ENCODE data around the gene RYR1.
"Not testable (repeated sequence)": the region's sequence is repeated elsewhere in the genome, so short reads cannot be mapped to it uniquely, and the experiment has no call there.

RYR1 gene

GRCh38 chr19:38494379-38494778 lies 60.9 kb downstream of the RYR1 start:
- Histone ChIP-seq H3K4me2 (ENCODE audit: low read depth, low read length, poor library complexity, severe bottlenecking) (no peak overlapping the region), H3F3A (ENCODE audit: low read depth) (no peaks in the 10 kb centered on the region), H2AFZ (ENCODE audit: low read length) (no peak overlapping the region), H3K9me2 (replicated peaks; ENCODE audit: low read depth, low read length) (no peaks in the 10 kb centered on the region), H3K4me3 (ENCODE audit: low read length, poor library complexity, severe bottlenecking) (no peak overlapping the region), H3K79me2 (ENCODE audit: insufficient read depth, low read length) (no peaks in the 10 kb centered on the region), H4K20me1 (ENCODE audit: insufficient read depth, low read length, poor library complexity, severe bottlenecking) (no peaks in the 10 kb centered on the region), H3K9me3 (ENCODE audit: insufficient read depth, low read depth, low read length) (no peaks in the 10 kb centered on the region), H3K4me1 (ENCODE audit: insufficient read depth, low read length, poor library complexity, severe bottlenecking) (peaks cover 10% of the 10 kb centered on the region), H3K9ac (ENCODE audit: low read depth, low read length, poor library complexity, severe bottlenecking) (no peak overlapping the region), H3K36me3 (ENCODE audit: insufficient read depth, low read length) (no peaks in the 10 kb centered on the region), H3K27me3 (ENCODE audit: insufficient read depth, low read length, poor library complexity, severe bottlenecking) (no peaks in the 10 kb centered on the region)
- no peak for TF ChIP-seq EZH2phosphoT487 (IDR thresholded peaks at IDR 0.05; ENCODE audit: borderline replicate concordance)
- no peak for TF ChIP-seq CTCF (conservative IDR thresholded peaks at IDR 0.05; ENCODE audit: low read length)

DNA sequence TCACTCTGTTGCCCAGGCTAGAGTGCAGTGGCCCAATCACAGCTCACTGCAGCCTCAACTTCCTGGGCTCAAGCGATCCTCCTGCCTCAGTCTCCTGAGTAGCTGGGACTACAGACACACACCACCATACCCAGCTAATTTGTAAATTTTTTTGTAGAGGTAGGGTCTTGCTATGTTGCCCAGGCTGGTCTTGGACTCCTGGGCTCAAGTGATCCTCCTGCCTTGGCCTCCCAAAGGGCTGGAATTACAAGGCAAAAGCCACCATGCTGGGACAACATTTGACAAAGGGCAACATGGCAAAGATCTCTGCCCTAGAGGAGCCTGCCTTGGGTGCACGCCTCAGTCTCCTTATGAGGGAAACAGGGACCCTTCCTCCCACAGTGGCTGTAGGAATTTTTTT lies 61.9 kb downstream of the RYR1 start:
- not testable (repeated sequence) for H3K9me3 ChIP-seq (ENCODE audit: insufficient read depth, low read depth, low read length); H3K4me3 ChIP-seq (ENCODE audit: low read length, poor library complexity, severe bottlenecking); H4K20me1 ChIP-seq (ENCODE audit: insufficient read depth, low read length, poor library complexity, severe bottlenecking); H3K4me1 ChIP-seq (ENCODE audit: insufficient read depth, low read length, poor library complexity, severe bottlenecking); H3K9me2 ChIP-seq (replicated peaks; ENCODE audit: low read depth, low read length); H3K9ac ChIP-seq (ENCODE audit: low read depth, low read length, poor library complexity, severe bottlenecking); H2AFZ ChIP-seq (ENCODE audit: low read length); H3K36me3 ChIP-seq (ENCODE audit: insufficient read depth, low read length); H3K27me3 ChIP-seq (ENCODE audit: insufficient read depth, low read length, poor library complexity, severe bottlenecking); H3K79me2 ChIP-seq (ENCODE audit: insufficient read depth, low read length); H3F3A ChIP-seq (ENCODE audit: low read depth); H3K4me2 ChIP-seq (ENCODE audit: low read depth, low read length, poor library complexity, severe bottlenecking)

DNA sequence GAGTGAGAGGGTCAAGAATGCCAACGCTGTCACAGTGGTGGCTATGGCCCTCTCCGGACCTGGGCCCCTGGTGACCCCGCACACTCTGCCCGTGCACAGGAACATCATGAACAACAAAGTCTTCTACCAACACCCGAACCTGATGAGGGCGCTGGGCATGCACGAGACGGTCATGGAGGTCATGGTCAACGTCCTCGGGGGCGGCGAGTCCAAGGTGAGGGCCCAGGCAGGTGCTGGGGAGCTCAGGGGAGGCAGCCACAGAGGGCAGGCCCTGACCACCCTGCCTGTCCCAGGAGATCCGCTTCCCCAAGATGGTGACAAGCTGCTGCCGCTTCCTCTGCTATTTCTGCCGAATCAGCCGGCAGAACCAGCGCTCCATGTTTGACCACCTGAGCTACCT lies 62.6 kb downstream of the RYR1 start:
- Histone ChIP-seq H3K36me3 (ENCODE audit: insufficient read depth, low read length) (no peaks in the 10 kb centered on the region), H3K9me2 (replicated peaks; ENCODE audit: low read depth, low read length) (no peaks in the 10 kb centered on the region), H3K4me1 (ENCODE audit: insufficient read depth, low read length, poor library complexity, severe bottlenecking) (peaks cover 10% of the 10 kb centered on the region), H4K20me1 (ENCODE audit: insufficient read depth, low read length, poor library complexity, severe bottlenecking) (no peaks in the 10 kb centered on the region), H3F3A (ENCODE audit: low read depth) (no peaks in the 10 kb centered on the region), H3K79me2 (ENCODE audit: insufficient read depth, low read length) (no peaks in the 10 kb centered on the region), H2AFZ (ENCODE audit: low read length) (no peak overlapping the region), H3K9me3 (ENCODE audit: insufficient read depth, low read depth, low read length) (no peaks in the 10 kb centered on the region), H3K4me2 (ENCODE audit: low read depth, low read length, poor library complexity, severe bottlenecking) (no peak overlapping the region), H3K4me3 (ENCODE audit: low read length, poor library complexity, severe bottlenecking) (no peak overlapping the region), H3K9ac (ENCODE audit: low read depth, low read length, poor library complexity, severe bottlenecking) (no peak overlapping the region), H3K27me3 (ENCODE audit: insufficient read depth, low read length, poor library complexity, severe bottlenecking) (no peaks in the 10 kb centered on the region)
- no peak for TF ChIP-seq EZH2phosphoT487 (IDR thresholded peaks at IDR 0.05; ENCODE audit: borderline replicate concordance)
- TF ChIP-seq CTCF (conservative IDR thresholded peaks at IDR 0.05; ENCODE audit: low read length), result no peak

DNA sequence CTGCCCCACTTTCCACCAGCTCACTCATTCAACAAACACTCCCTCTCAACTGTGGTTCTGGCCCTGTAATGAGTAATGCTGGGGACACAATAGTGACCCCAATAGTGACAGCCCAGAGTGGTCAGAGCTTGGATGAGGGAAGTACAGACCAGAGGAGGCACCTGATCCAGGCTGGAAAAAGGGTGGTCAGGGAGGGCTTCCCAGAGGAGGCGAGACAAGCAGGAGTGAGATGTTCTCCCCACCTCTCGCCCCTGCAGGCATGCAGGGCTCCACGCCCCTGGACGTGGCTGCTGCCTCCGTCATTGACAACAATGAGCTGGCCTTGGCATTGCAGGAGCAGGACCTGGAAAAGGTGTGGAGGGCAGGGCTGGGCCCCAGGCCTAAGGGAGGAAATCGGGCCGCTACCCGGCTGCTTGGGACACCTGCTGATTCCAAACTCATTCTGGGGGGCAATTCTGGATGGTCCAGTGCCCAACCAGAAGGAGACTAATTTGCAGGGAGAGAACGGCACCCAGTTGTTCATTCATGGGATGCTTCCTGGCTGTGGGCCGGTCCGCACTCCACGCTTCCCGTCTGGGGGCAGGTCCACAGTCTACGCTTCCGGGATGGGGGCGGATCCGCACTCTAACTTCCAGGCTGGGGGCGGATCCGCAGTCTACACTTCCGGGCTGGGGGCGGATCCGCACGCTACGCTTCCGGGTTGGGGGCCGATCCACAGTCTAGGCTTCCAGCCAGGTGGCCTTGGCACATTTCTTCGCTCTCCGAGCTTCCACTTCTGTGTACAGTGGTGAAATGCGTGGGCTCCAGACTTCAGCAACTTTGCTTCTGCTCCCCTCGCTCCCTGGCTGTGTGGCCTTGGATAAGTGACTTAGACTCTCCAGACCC lies 63.4 kb downstream of the RYR1 start:
- Histone ChIP-seq H2AFZ (ENCODE audit: low read length) (no peak overlapping the region), H3K9ac (ENCODE audit: low read depth, low read length, poor library complexity, severe bottlenecking) (no peak overlapping the region), H3F3A (ENCODE audit: low read depth) (no peaks in the 10 kb centered on the region), H3K4me1 (ENCODE audit: insufficient read depth, low read length, poor library complexity, severe bottlenecking) (peaks cover 10% of the 10 kb centered on the region), H3K79me2 (ENCODE audit: insufficient read depth, low read length) (no peaks in the 10 kb centered on the region), H3K9me3 (ENCODE audit: insufficient read depth, low read depth, low read length) (no peaks in the 10 kb centered on the region), H3K4me3 (ENCODE audit: low read length, poor library complexity, severe bottlenecking) (no peak overlapping the region), H3K36me3 (ENCODE audit: insufficient read depth, low read length) (no peaks in the 10 kb centered on the region), H3K9me2 (replicated peaks; ENCODE audit: low read depth, low read length) (no peaks in the 10 kb centered on the region), H3K4me2 (ENCODE audit: low read depth, low read length, poor library complexity, severe bottlenecking) (no peak overlapping the region), H3K27me3 (ENCODE audit: insufficient read depth, low read length, poor library complexity, severe bottlenecking) (no peaks in the 10 kb centered on the region), H4K20me1 (ENCODE audit: insufficient read depth, low read length, poor library complexity, severe bottlenecking) (no peaks in the 10 kb centered on the region)
- TF ChIP-seq CTCF (conservative IDR thresholded peaks at IDR 0.05; ENCODE audit: low read length) (no peak), EZH2phosphoT487 (IDR thresholded peaks at IDR 0.05; ENCODE audit: borderline replicate concordance) (no peak)

Data from Loucy (cell line).